GM19035 (cell line): ENCODE data around the gene EYA3.

Source experiments
- ATAC-seq: cut with Tn5 transposase; IDR thresholded peaks from one replicate; pipeline ENCODE4 v1.9.1; 2021; ENCODE audit not compliant: unreplicated experiment

EYA3 gene

DNA sequence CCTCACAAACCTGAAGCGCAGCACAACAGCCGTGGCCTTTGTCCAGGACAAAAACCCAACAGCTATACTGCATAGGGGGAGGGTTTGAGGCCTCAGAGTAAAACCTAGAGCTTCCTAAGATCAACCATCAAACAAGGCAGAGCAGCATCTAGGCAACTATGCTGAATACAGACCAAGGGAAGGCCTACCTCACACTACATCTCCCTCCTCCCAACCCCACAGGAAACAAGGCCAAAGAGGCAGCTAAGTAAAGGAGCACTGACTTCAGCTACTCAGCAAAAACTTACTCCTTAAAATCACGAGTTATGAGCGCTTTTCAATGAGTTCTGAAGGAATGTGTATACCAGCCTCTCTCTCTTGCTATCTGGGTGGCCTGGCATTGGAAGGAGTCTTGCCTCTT lies 116.3 kb downstream of the EYA3 start:
- ATAC-seq = no peak

DNA sequence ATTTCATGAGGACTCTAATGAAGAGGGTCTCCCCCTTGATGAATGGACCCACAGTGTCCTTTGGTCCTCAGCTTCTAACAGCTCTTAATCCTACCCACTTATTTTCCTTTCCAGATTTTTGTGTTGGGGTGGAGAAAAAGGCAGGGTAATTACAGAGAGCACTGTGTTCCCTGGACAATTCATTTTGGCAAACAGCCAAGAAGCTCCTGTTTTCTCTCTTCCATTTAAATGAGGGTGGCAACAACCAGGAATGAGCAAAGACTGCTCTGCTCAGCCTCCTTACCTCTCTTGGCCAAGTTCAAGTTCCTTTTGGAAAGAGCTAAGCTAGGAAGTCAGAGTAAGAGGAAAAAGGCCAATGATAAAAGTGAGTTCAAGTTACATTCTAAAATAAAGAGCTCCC lies 116.7 kb downstream of the EYA3 start:
- ATAC-seq = no peak

DNA sequence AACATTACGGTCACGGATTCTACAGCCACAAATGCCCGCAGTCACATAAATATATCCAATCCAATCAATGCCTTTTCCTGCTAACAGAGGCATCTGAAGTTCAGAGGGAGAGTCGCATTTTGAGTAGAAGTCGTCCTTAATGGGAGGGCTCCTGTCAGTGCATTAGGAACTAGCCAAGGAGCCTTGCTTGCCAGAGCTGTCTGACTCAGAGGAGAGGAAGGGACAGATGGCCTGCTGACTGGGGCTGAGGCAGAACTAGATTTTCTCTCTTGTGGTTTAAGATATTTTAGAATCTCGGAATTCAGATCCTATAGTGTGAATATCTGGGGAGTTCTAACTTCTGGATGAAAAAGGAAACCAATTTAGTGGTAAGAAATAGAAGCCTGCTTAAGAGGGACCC lies 118.0 kb downstream of the EYA3 start:
- ATAC-seq = no peak

DNA sequence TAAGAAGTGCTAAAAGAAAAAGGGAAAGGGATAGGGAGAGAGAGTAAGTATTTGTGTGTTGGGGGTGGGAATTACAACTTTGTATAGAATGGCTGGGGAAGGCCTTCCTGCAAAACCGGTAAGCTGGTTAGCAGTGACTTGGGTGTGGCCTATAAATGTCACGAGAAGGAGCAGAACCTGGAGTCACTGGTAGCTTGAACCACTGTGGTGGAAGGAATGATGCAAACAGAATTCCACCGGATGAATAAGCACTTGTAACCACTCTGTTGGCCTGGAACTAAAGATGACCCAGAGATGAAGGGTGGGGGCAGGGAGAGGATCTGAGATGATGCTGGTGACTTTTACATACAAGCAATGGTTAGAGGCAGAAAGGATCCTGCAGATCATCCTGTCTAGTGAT lies 119.7 kb downstream of the EYA3 start:
- no peak for ATAC-seq

DNA sequence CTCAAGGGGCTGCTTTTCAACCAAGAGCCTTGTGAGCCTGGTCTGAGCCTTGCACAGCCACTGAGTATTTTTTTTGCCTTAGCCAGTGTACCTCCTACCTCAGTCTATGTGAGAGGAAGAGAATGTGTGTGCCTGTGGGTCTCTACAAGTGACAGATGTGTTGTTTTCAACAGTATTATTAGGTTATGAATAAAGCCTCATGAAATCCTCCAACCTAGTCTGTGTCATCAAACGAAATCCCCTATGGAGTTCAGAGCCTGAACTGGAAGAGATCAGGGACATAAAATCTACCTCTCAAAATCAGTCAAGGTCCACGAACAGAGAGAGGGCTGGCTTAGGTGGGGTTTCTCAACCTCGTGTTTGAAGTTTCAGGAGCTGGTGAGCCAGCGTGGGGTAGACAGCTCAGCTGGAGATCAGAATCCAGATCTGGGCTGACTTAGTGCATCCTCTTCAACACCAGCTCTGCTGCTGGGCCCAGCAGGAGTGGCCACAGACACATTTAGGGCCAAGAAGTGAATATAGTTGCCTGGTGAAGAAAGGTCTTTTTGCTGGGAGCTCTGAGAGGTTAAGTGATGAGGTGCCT lies 120.4 kb downstream of the EYA3 start:
- ATAC-seq = no peak

DNA sequence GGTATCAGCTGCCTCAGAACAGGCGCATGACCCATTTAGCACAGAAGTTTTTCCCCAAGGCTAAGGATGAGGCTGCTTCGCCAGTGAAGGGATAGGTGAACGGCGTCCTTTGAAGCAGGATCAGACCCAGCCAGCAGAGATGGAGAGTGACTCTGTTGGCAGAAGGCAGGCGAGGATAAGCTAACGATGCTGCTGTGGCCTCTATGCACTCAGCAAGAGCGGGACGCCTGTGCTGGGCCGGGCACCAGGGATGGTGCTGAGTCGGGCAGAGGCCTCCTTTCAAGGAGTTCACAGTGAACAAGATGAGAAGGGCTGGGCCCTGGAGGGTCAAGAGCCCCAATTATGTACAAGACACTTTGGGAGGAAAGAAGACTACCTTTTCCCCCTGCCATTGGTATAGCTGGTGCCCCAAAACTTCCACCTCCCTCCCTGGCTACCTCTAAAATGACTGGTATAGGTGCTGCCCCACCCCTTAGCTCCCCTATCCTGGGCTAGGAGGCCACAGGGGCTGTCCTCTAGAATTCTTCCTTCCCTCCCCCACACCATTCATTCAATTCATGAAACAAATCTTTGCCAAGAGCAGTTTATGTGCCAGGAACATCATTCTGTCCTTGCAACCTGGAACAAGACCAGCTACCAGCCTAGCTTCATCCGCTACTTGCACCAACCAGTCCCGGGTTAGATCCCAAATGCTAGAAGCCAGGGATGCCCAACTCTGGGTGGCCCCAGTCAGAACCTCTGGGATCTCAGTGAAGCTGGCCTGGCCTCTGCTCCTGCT lies 121.1 kb downstream of the EYA3 start:
- no peak for ATAC-seq

DNA sequence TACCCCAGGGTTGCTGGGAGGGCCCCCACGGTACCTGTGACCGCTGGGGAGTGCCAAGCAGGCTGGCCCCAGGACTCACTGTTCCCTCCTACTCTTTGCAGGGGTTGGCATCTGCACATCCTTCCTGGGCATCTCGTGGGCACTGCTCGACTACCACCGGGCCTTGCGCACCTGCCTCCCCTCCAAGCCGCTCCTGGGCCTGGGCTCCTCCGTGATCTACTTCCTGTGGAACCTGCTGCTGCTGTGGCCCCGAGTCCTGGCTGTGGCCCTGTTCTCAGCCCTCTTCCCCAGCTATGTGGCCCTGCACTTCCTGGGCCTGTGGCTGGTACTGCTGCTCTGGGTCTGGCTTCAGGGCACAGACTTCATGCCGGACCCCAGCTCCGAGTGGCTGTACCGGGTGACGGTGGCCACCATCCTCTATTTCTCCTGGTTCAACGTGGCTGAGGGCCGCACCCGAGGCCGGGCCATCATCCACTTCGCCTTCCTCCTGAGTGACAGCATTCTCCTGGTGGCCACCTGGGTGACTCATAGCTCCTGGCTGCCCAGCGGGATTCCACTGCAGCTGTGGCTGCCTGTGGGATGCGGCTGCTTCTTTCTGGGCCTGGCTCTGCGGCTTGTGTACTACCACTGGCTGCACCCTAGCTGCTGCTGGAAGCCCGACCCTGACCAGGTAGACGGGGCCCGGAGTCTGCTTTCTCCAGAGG lies 121.9 kb downstream of the EYA3 start:
- ATAC-seq = no peak

DNA sequence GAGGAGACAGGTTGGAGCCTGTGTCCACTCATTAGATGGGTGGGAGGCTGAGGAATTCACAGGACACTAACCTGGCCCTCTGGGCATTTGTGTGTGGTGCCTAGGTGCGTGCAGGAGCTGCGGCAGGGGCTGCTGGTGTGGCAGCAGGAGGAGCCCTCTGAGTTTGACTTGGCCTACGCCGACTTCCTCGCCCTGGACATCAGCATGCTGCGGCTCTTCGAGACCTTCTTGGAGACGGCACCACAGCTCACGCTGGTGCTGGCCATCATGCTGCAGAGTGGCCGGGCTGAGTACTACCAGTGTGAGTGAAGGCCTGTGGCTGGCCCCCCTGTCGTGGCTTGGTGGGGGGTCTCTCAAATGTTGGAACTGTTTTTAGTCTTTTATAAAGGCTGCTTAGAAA lies 125.0 kb downstream of the EYA3 start:
- no peak for ATAC-seq

DNA sequence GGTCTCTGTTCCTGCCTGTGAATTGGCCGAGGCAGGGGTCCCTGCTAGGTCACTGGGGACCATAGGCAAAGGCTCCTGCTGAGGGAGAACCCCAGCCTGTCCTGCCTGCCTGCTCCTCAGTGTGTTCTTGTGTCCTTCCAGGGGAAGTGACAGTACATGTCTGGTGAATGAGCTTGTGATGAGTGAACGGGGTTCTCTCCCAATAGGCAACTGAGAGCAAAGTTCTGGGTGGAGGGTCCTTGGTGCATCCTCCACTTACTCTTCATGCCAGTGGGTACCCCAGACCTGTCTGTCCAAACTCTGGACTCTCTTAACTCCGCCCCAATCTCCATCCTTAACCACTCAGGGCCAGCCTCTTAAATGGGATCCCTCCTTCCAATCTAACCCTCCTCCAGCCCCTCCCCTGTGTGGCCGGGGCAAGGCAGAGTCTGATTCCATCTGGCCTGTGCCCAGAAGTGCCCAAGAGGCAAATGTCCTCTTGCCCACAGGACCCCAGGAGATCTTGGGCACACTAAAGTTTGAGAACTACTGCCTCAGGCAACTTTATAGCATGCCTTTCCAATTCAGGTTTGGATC lies 126.7 kb downstream of the EYA3 start:
- no peak for ATAC-seq

DNA sequence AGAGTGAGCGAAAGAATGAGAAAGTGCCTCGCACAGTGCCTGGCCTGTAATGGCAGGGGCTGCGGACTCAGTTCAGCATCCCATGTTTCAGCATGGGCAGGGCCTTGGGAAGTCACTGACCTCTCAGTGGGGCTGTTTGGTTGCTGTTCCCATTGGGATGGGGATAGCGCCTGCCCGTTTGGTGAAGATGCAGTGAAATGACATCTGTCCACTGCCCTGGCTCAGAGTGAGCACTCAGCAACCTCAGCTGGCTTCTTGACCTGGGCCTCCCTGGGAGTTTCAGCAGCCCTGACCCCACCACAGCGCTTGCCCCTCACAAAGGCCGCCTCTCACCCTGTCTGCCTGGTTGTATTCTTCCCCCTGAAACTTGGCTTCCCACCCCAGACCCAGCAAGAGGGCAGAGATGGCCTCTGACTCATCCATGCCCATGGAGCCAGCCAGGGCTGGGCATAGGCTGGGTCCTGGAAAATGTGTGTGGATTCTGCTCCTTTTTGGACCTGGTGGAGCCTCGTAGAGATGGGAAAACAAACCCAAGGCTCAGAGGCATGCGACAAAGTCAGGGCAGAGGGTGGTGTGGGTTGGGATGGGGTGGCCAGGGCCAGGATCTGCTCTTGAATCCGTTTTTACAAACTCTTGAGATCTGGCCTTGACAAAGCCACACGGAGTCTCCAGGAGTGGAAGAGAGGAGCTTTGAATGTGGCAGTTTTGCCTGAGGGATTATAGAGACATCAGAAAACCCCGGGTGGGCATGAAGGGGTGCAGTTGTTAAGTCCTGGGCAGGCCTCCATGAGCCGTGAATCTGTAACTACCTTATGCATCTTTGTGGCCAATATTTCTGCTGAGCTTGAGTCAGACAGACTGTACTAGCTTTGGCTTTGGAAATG lies 127.4 kb downstream of the EYA3 start:
- no peak for ATAC-seq

DNA sequence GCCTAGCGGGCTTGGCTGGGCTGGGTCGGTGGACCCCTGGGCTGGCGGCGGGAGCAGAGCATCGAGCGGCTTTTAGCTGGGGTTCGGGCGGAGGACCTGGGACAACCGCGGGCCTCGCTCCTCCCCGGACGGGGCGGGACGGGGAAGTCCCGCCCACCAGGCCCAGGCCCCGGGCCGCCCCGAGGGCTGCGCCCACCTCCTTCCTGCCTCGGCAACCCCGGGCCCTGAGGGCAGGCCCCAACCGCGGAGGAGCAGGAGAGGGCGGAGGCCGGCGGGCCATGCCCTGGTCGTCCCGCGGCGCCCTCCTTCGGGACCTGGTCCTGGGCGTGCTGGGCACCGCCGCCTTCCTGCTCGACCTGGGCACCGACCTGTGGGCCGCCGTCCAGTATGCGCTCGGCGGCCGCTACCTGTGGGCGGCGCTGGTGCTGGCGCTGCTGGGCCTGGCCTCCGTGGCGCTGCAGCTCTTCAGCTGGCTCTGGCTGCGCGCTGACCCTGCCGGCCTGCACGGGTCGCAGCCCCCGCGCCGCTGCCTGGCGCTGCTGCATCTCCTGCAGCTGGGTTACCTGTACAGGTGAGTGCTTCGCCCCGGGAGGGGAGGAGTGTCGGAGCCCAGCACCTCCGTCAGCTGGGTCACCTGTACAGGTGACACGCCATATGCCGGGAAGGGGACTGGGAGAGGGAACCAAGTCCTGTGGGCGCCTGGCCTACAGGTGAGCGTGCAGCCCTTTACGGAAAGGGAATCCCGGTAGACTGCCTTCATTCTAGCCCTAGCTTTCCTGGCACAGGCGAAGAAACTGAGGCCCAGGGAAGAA lies 128.4 kb downstream of the EYA3 start, which contains the start of gene XKR8:
Gene XKR8, plus strand, starts transcription at position 182 of the 812 bp plus-strand sequence. Its CDS starts 97 bp downstream, at position 279.
- ATAC-seq = peak; percentile 78

DNA sequence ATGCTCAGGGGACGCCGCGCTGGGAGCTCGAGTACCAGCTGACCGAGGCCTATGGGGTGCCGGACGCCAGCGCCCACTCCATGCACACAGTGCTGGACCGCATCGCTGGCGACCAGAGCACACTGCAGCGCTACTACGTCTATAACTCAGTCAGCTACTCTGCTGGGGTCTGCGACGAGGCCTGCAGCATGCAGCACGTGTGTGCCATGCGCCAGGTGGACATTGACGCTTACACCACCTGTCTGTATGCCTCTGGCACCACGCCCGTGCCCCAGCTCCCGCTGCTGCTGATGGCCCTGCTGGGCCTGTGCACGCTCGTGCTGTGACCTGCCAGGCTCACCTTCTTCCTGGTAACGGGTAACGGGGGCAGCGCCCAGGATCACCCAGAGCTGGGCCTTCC lies 129.9 kb downstream of the EYA3 start:
- ATAC-seq = no peak

DNA sequence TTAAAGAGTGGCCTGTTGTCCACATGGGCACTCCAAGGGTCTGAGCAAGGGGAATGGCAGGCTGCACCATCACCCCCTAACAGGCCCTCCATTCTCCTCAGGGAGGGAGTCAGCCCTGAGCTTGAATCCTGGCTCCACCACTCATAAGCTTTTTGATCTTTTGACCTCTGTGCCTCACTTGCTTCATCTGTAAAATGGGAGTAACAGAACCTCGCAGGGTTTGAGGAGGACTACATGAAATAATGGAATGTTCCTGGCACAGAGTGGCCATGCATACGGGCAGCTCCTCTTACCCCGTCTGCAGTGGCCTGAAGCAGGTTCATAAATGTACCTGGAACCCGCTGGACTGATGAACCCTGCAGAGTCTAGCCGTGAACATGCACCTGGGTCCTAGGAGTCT lies 130.8 kb downstream of the EYA3 start:
- no peak for ATAC-seq

DNA sequence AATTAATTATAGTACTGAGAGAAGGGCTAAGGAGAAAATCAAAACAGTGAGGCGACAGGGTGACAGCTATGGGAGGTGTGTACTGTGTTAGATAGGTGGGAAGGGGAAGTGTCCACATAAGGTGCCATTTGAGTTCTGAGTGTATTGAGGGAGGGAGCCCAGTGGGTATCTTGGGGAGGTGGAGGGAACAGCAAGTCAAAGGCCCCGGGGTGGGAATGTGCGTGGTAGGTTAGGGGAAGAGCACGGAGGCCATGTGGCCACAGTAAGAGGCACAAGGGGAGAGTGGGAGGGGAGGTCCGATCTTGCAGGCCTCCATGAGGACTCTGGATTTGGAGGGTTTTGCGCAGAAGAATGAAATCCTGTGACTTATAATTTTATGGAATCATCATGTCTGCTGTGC lies 131.6 kb downstream of the EYA3 start:
- ATAC-seq = no peak

DNA sequence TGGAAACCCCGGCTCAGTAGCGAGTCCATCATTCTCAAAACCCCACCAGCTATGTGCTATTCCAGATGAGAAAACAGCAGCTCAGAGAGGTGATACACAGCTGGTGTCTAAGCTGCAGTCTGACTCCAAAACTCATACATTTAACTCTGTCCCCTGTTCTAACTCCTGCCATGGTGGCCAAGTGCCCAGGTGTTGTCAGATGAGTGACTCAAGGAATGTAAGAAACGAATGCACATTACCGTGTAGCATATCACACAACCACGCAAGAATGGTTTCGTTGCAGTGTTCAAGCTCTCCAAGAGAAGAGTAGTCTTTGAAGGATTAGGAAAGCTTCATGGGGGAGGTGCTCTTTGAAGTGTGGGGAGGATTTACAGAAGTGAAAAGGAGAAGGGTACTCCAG lies 133.3 kb downstream of the EYA3 start:
- ATAC-seq = no peak

DNA sequence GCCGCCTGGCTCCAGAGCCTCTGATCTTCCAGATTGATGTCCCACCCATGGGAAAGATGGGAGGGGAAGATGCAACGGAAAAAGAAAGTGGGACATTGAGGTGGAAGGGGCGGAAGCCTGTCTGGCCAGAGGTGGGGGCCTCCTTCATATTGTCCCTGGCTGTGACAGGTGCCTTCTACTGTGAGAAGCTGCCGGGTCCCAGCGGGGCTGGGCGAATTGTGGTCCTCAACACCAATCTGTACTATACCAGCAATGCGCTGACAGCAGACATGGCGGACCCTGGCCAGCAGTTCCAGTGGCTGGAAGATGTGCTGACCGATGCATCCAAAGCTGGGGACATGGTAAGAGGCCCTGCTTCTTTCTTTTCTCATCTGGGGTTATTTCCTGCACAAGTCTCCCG lies 134.2 kb downstream of the EYA3 start:
- ATAC-seq = no peak

DNA sequence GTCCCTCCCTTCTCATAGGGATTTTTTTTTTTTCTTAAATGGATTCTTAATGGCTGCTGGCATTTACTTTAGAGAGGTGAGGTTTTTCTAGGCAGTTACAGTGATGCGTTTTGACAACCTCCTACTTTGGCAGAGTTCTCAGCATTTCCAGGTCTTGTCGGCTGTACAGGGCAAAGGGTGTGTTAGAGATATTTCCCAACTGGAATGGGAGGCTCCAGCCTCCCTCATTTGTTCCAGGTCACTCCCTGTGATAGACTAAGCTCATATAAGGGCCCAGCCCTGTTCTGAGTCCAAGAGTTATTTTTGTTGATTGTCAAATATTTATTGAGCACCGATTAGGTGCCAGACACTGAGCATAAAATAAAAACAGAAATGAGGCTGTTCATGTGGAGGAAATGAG lies 136.3 kb downstream of the EYA3 start:
- no peak for ATAC-seq

DNA sequence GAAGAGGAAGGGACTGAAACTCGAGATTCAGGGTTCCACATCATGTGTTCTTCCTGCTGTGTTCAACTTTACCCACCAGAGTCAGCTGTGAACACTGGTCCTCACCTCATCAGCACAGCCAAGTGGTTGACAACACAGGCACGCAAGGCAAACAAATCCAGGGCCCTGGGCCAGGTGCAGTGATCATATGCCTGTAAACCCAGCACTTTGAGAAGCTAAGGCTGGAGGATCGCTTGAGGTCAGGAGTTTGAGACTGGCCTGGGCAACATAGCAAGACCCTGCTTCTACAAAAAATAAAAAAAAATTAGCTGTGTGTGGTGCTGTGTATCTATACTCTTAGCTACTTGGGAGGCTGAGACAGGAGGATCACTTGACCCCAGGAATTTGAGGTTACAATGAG lies 137.0 kb downstream of the EYA3 start:
- no peak for ATAC-seq

DNA sequence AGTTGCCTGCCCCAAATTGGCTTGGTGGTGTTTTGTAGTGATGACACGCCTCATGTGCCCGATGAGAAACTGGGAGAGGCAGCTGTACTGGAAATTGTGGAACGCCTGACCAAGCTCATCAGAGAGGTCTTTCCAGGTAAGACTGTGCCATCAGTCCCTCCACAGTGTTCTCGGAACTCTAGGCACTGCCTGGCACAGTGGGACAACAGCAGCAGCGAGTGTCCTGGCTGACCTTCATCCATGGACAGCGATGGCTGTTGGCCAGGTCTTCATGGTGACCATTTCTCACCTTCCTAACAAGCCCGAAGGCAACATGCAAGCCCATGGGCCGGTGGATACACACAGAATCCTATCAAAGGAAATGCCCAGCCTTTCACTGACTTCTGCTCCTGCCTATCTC lies 139.4 kb downstream of the EYA3 start:
- no peak for ATAC-seq

DNA sequence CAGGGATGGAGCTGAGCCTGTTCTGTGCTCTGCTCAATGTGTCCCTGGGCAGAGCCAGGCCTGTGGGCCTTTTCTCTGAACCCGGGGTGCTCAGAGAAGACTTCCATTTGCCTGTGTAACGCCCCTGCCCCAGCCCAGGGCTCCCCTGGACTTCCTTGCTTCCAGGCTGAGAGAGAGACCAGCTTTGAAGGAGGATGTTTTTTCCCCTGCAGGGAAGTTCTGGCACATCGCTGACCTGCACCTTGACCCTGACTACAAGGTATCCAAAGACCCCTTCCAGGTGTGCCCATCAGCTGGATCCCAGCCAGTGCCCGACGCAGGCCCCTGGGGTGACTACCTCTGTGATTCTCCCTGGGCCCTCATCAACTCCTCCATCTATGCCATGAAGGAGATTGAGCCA lies 143.4 kb downstream of the EYA3 start:
- ATAC-seq = no peak
